VCaP (cell line): Measurements from ENCODE around the gene ARFGEF2.
A peak's percentile ranks its signal among the peaks of the same experiment; 100 is the strongest.
"Not testable (repeated sequence)": the region's sequence is repeated elsewhere in the genome, so short reads cannot be mapped to it uniquely, and the experiment has no call there.

Experiments used
- H3K27ac ChIP-seq: fragments of 450-650 bp; 2 replicates; pipeline ENCODE4 v1.5.1; 2017
- TF ChIP-seq, protein P1 (sequence below): fragments of 450-650 bp; conservative IDR thresholded peaks from 2 replicates; pipeline ENCODE4 v1.5.1; 2017; ENCODE audit warnings: mild to moderate bottlenecking, moderate library complexity

Gene ARFGEF2

DNA sequence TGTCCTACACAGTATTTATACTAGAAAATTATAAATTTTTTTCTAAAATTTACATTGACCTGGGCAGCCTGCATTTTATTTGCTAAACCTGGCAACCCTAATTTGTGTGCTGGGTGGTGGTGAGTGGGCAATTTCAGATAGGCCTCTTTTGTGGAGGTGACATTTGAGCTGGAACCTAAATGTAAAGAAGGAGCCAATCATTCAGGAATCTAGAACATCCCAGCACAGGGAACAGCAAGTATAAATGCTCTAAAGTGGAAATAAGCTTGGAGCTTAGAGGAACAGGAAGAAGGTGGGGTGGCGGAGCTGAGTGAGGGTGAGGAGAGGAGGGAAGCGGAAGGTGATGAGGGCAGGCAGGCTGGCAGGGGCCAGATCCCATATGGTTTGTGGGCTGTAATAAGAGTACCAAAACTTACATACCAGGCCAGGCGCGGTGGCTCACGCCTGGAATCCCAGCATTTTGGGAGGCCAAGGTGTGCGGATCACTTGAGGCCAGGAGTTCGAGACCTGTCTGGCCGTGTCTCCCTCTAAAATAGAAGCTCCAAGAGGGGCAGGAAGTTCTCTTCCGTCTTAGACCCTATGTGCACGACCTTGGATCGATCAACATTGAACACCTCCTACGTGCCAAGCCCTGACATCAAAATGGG, 124.1 kb downstream of the ARFGEF2 start:
- TF ChIP-seq, protein P1, sequence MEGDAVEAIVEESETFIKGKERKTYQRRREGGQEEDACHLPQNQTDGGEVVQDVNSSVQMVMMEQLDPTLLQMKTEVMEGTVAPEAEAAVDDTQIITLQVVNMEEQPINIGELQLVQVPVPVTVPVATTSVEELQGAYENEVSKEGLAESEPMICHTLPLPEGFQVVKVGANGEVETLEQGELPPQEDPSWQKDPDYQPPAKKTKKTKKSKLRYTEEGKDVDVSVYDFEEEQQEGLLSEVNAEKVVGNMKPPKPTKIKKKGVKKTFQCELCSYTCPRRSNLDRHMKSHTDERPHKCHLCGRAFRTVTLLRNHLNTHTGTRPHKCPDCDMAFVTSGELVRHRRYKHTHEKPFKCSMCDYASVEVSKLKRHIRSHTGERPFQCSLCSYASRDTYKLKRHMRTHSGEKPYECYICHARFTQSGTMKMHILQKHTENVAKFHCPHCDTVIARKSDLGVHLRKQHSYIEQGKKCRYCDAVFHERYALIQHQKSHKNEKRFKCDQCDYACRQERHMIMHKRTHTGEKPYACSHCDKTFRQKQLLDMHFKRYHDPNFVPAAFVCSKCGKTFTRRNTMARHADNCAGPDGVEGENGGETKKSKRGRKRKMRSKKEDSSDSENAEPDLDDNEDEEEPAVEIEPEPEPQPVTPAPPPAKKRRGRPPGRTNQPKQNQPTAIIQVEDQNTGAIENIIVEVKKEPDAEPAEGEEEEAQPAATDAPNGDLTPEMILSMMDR = no peak
- peak overlapping the region; percentile 91 for H3K27ac ChIP-seq

DNA sequence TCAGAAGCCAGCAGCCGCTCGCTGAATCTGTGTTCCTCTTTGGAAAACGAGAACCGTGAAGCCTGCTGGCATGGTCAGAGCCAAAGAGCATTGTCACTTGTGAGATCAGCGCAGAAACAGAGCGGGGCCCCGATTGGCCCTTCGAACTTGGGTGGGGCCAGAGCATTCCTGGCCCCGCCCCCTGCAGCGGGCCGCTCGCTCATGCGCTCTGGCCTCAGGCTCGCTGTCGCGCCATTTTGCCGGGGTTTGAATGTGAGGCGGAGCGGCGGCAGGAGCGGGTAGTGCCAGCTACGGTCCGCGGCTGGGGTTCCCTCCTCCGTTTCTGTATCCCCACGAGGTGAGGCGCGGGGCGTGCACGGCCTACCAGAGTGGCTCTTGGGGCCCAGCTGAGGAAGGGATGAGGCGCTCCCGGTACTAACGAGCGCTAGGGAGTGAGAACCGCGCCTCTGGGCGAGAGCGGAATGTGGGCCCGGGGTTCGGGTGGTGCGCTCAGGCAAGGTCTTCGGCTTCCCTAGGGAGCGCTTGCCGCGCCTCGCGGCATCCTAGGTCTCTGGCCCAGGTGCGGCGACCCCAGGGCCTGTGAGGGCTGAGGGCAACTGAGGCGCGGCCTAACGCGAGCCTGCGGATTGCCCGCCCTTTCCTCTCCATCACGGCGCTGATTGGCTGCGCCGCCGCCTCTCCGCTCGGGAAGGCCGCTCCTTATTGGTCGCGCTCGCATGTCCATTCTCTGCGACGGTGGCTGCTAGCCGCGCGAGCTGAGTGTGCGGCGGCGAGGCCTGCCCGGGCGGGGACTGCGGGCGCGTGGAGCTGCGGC, 124.8 kb downstream of the ARFGEF2 start, which contains the start of gene CSE1L:
CSE1L (plus strand) TSS at position 226 of the 814 bp plus-strand sequence. CDS start 12,152 bp downstream, outside the sequence.
- H3K27ac ChIP-seq = peak within 1 kb of the TSS; percentile 91

GRCh38 chr20:49052334-49052733, 130.8 kb downstream of the ARFGEF2 start:
- TF ChIP-seq, protein P1 = no peak
- no peak overlapping the region for H3K27ac ChIP-seq

More for the DNA sequence above, 124.8 kb downstream of the ARFGEF2 start, which contains the start of gene CSE1L:
- TF ChIP-seq, protein P1 = no peak

DNA sequence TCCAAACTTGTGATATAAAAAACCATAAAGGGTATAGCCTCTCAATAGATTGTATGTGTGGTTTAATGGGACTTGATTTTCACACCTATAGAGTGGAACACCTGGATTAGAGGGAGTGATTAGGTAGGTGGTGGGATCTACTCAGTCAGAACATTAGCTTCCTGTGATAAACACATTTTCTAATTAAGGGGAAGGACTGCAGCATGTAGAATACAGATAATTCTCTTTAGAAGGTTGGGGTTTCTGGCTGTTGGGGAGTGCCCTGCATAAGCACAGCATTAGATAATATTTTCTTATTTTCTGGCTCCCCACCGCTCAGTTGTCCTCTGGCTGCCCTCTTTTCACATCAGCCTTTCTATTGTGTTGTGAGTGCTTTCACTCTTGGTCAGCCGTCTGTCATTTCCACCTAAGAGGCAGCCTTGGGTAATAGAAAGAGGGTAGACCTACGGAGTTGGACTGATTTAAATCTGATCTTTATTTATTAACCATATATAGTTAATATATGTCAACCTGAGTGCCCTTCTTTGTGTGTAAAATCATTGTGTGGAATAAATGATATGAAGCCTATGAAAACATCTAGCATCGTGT, 132.6 kb downstream of the ARFGEF2 start:
- H3K27ac ChIP-seq = no peak overlapping the region
- TF ChIP-seq, protein P1 = no peak

DNA sequence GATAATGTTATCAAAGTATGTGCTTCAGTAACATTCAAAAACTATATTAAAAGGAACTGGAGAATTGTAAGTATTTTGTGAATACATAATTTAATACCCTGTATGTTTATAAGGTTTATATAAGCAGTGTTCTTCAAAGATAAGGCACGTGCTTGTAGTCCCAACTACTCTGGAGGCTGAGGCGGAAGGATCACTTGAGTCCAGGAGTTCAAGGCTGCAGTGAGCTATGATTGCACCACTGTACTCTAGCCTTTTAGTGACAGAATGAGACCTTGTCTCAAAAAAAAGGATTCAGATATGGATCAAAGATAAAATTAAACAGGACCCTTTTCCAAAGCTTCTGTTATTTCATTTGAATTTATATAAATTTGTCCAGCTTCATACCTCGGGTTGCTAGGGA, 141.8 kb downstream of the ARFGEF2 start:
- H3K27ac ChIP-seq = no peak overlapping the region
- TF ChIP-seq, protein P1 = no peak

DNA sequence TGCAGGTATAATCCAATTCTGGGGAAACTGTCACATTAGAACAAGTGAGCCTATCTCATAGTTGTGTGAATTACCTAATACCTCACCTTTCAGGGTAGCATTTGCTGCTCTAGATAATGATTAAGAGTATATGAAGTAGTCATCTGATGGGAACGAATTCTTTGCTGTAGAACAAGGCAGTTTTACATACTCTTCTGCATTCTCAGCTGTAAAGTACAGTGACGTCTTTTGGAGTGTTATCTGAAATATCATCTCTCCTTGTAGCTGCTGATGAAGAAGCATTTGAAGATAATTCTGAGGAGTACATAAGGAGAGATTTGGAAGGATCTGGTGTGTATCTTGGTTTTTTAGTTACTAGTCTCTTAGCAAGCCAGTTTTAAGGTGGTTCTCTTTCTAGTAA, 153.0 kb downstream of the ARFGEF2 start:
- TF ChIP-seq, protein P1 = no peak
- no peak overlapping the region for H3K27ac ChIP-seq

DNA sequence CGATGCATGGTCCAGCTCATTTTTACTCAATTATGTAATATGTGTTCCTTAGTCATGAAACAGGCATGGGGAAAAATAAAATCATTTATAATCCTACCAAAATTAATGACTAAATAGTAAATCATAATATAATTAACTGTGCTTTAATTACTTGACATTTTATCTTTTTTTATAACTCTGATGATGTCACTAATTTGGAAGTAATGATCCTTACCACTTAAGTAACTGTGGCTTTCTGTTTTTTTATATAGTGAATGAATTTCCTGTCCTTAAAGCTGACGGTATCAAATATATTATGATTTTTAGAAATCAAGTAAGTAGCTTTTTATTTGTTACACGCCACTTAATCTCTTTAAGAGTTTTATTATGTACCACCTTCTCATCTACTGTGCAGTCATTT, 156.8 kb downstream of the ARFGEF2 start:
- no peak overlapping the region for H3K27ac ChIP-seq
- TF ChIP-seq, protein P1 = no peak

DNA sequence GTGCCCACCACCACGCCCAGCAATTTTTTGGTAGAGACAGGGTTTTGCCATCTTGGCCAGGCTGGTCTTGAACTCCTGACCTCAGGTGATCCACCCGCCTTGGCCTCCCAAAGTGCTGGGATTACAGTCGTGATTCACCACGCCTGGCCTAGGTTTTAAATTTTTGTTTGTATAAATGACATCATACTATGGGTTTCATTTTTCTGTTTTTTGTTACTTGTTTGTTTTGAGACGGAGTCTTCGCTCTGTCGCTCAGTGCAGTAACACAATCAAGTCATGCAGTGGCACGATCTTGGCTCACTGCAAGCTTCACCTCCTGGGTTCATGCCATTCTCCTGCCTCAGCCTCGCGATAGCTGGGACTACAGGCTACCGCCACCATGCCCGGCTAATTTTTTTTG, 160.8 kb downstream of the ARFGEF2 start:
- not testable (repeated sequence) for H3K27ac ChIP-seq
